ENCODE results near the gene KCNJ15. TPM values are rescaled to one million over a fixed set of nuclear protein-coding genes. Genes with fewer than 3 reads are reported as not detected.

The KCNJ15 gene
- total RNA-seq (10 to 100 TPM in 6 of 7 donors, 1 to 10 TPM in 1; 8.9 to 45.6 (median 20.6) TPM), polyA plus RNA-seq (1 to 10 TPM in 2 of 3 donors, under 1 TPM in 1; 0.27 to 2.1 (median 1.3) TPM)
- long read RNA-seq, donor 1 = 0 reads
- long read RNA-seq, donor 2, partial matches to known transcripts = 0 of 1 reads
- long read RNA-seq, donor 2, other reads (novel, unspliced or antisense) = 0 of 1 reads

DNA sequence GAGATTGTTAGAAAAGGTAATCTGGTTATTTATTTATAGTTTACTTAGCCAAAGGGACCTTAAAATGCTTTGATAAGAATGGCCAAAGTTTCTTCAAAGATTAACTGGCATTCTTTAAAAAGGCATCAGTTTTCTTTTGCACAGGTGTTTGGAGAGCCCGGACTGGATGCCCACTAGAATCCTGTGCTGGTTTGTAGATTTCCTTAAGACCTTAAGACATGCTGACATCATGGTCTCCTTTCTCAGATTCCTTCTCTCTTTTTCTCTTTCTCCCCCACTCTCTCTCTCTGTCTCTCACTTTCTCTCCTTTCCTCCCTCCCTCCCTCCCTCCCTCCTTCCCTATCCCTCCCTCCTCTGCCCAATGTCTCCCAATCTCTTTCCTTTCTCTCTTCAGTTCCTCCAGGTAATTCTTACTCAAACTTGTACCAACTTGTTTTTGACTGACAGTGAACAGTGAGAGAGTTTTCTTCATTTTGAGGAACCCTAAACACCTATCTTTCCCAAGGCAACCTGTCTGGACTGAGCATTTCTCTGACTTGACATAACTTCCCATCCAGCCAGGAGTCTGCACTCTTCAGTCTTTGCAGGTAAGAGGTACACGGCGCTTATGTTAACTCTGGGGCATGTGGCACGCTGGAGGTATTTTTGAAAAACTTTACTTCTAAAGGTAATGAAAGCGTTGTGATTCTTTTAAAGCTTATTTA lies at the start of gene KCNJ15:
Gene KCNJ15, plus strand, starts transcription at position 393 of the 704 bp plus-strand sequence. CDS start 42,271 bp downstream, outside the sequence.
- Histone ChIP-seq H3K4me1 (peaks cover 0 to 14% (median 0%) of the 10 kb centered on the region in 6 donors), H3K27me3 (replicated peaks in 1 of 7) (peaks cover 0 to 19% (median 0%) of the 10 kb centered on the region in 7 donors), H3K4me3 (peak within 1 kb of the TSS in 1 of 8 donors; percentile 40), H3K9me3 (no peaks in the 10 kb centered on the region), H3K27ac (peak within 1 kb of the TSS in 6 of 8 donors; percentile 23 to 79 (median 74)), H3K36me3 (no peaks in the 10 kb centered on the region)
- intact Hi-C loops (cut with DNase I; ENCODE audit: low total_unique reads) = no loop called here
- no peak for DNase-seq
- WGBS, 5 donors = 72 to 85% (median 80%) methylated on average over 5 of the region's 5 CpGs
- TF ChIP-seq POLR2A (IDR thresholded peaks at IDR 0.05) (no peak), CTCF (IDR thresholded peaks at IDR 0.05 in 8 of 11, conservative IDR thresholded peaks at IDR 0.05 in 3 of 11) (no peak), POLR2AphosphoS5 (IDR thresholded peaks at IDR 0.05) (no peak)

DNA sequence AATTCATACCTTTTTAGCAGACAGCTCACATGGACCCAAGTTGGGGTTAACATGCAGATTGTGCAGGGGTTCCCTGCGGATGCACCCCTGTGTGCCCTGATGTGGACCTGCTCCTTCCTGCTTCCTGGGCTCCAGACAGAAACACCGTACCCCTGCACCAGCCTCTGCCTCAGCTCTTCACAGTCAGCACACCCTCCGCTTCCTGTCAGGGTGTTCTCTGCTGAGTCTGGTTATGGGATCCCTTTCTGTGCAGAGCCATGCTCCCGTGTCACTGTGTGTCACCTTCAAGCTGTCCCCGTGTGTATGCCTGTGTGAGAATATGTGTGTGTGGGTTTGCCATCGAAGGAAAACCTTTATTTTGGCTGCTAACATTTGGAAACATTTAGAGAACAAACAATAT lies 48.7 kb upstream of the KCNJ15 start:
- DNase-seq = no peak
- Histone ChIP-seq H3K27ac (no peak overlapping the region), H3K36me3 (no peaks in the 10 kb centered on the region), H3K9me3 (peaks cover 0 to 14% (median 1%) of the 10 kb centered on the region in 8 donors), H3K4me3 (no peak overlapping the region), H3K27me3 (replicated peaks in 1 of 7) (peaks cover 0 to 35% (median 0%) of the 10 kb centered on the region in 7 donors), H3K4me1 (peaks cover 0 to 7% (median 2%) of the 10 kb centered on the region in 6 donors)
- intact Hi-C loops (cut with DNase I; ENCODE audit: low total_unique reads) = no loop called here
- 40 to 55% (median 44%) methylated on average over 6 of the region's 6 CpGs for WGBS, 5 donors
- no peak for TF ChIP-seq POLR2A (IDR thresholded peaks at IDR 0.05)
- TF ChIP-seq POLR2AphosphoS5 (IDR thresholded peaks at IDR 0.05) = no peak
- no peak for TF ChIP-seq CTCF (IDR thresholded peaks at IDR 0.05 in 8 of 11, conservative IDR thresholded peaks at IDR 0.05 in 3 of 11)

DNA sequence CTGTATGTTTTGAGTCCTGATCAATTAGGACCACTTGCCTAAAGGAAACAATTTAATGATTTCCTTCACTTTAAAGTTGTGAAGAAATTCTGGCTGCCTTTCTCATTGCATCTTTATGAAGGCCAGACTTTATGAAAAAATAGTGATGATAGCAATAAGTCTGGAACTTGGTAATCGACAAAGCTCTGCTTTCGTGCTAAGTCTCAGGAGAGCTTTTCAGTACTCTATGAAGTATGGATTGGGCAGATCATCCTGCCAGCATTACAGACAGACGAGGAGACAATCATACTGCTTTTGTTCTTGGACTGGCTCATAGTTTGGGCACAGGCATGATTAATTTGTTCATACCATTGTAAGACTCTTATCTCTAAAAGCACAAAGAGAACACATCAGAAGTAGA lies 45.5 kb upstream of the KCNJ15 start:
- Histone ChIP-seq H3K27ac (no peak overlapping the region), H3K27me3 (replicated peaks in 1 of 7) (peaks cover 0 to 29% (median 0%) of the 10 kb centered on the region in 7 donors), H3K4me3 (no peak overlapping the region), H3K36me3 (no peaks in the 10 kb centered on the region), H3K9me3 (peaks cover 0 to 14% (median 1%) of the 10 kb centered on the region in 8 donors), H3K4me1 (peaks cover 0 to 1% (median under 1%) of the 10 kb centered on the region in 6 donors)
- TF ChIP-seq POLR2A (IDR thresholded peaks at IDR 0.05) (no peak), POLR2AphosphoS5 (IDR thresholded peaks at IDR 0.05) (no peak), CTCF (IDR thresholded peaks at IDR 0.05 in 8 of 11, conservative IDR thresholded peaks at IDR 0.05 in 3 of 11) (no peak)
- intact Hi-C loops (cut with DNase I; ENCODE audit: low total_unique reads) = no loop called here
- no peak for DNase-seq
- WGBS, 5 donors = 74 to 93% (median 89%) methylated on average over 3 of the region's 3 CpGs

DNA sequence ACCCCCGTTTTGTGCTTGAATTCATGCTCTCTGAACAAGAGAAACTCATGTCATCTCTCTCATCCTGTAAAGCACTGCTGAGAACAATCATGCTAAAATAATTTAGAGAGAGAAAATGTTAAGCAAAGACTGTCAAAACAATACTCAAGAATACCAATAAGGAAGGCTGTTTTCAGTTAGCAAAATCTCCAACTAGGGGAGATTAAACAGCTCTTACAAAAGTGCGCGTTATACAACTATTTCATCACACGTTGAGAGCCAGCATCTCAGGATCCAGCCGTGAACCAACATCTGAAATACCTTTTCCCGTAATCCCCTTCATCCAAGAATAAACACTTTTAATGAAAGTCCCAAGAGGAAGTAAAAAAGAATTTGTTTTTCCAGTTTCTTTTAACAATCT lies 44.1 kb upstream of the KCNJ15 start:
- intact Hi-C loops (cut with DNase I; ENCODE audit: low total_unique reads) = no loop called here
- peaks cover 0 to 14% (median 1%) of the 10 kb centered on the region in 8 donors for H3K9me3 ChIP-seq
- no peak overlapping the region for H3K4me3 ChIP-seq
- H3K27ac ChIP-seq = no peak overlapping the region
- no peaks in the 10 kb centered on the region for H3K4me1 ChIP-seq
- DNase-seq = no peak
- H3K36me3 ChIP-seq = no peaks in the 10 kb centered on the region
- TF ChIP-seq POLR2A (IDR thresholded peaks at IDR 0.05) = no peak
- TF ChIP-seq CTCF (IDR thresholded peaks at IDR 0.05 in 8 of 11, conservative IDR thresholded peaks at IDR 0.05 in 3 of 11) = no peak
- TF ChIP-seq POLR2AphosphoS5 (IDR thresholded peaks at IDR 0.05) = no peak
- peaks cover 0 to 23% (median 0%) of the 10 kb centered on the region in 7 donors for H3K27me3 ChIP-seq (replicated peaks in 1 of 7)
- WGBS, 5 donors = 56 to 90% (median 74%) methylated on average over 6 of the region's 6 CpGs

Measured in spleen (tissue), 13 donors.